ENCODE data around the gene RABGAP1L.

GRCh38 chr1:174726880-174727585 is 567.7 kb downstream of the RABGAP1L start:
- TF ChIP-seq CTCF (IDR thresholded peaks at IDR 0.05; ENCODE audit: low read depth, low read length), result no peak
- TF ChIP-seq MAX (IDR thresholded peaks at IDR 0.05; ENCODE audit: low read depth, low read length), result no peak
- no peak for TF ChIP-seq POLR2A (IDR thresholded peaks at IDR 0.05; ENCODE audit: extremely low read depth, insufficient read length)
